HL-60 (cell line): ENCODE data around the gene NCAPG2.

ENCODE experiments used
- DNase-seq, 2 experiments: peaks; one replicate each; pipeline ENCODE4 v3.0.0-alpha.2; 2010 to 2020; ENCODE audit warnings: low read depth in 1 of 2, low spot score in 1 of 2
- H3K27ac ChIP-seq: fragments of 250-450 bp; sonication (Bioruptor Pico); replicated peaks from 2 replicates; pipeline ENCODE4 v1.5.1; 2020; ENCODE audit warnings: mild to moderate bottlenecking, moderate library complexity
- H3K27me3 ChIP-seq: fragments of 250-450 bp; sonication (Bioruptor Pico); 2 replicates; pipeline ENCODE4 v1.5.1; 2021; ENCODE audit warnings: mild to moderate bottlenecking, moderate library complexity; ENCODE audit not compliant: insufficient read depth, poor library complexity, severe bottlenecking
- H3K4me3 ChIP-seq: replicated peaks from 2 replicates; pipeline ENCODE4 v1.5.1; 2011; ENCODE audit warnings: mild to moderate bottlenecking, control low read depth, low read length; ENCODE audit not compliant: insufficient read depth
- GABPA ChIP-seq: IDR thresholded peaks from 2 replicates; pipeline ENCODE4 v1.6.1; 2012; ENCODE audit warnings: low read depth
- POLR2AphosphoS5 ChIP-seq: IDR thresholded peaks from 2 replicates; pipeline ENCODE4 v1.6.1; 2012; ENCODE audit warnings: low read depth
- SPI1 ChIP-seq: IDR thresholded peaks from 2 replicates; pipeline ENCODE4 v1.6.1; 2012; ENCODE audit warnings: low read depth, mild to moderate bottlenecking, borderline replicate concordance
- TF ChIP-seq, protein P1 (sequence below): IDR thresholded peaks from 2 replicates; pipeline ENCODE4 v1.6.1; 2012; ENCODE audit warnings: low read depth; ENCODE audit not compliant: insufficient replicate concordance
- TF ChIP-seq, protein P2 (sequence below): IDR thresholded peaks from one replicate; pipeline ENCODE4 v1.5.1; 2011; ENCODE audit warnings: low read length, control low read depth, inconsistent platforms; ENCODE audit not compliant: insufficient read depth

NCAPG2 gene

GRCh38 chr7:158724658-158725505 lies 20.3 kb upstream of the NCAPG2 start:
- no peak overlapping the region for H3K4me3 ChIP-seq
- no peaks in the 10 kb centered on the region for H3K27me3 ChIP-seq
- no peak for DNase-seq
- TF ChIP-seq SPI1 (no peak), POLR2AphosphoS5 (no peak), GABPA (no peak)
- TF ChIP-seq, protein P1, sequence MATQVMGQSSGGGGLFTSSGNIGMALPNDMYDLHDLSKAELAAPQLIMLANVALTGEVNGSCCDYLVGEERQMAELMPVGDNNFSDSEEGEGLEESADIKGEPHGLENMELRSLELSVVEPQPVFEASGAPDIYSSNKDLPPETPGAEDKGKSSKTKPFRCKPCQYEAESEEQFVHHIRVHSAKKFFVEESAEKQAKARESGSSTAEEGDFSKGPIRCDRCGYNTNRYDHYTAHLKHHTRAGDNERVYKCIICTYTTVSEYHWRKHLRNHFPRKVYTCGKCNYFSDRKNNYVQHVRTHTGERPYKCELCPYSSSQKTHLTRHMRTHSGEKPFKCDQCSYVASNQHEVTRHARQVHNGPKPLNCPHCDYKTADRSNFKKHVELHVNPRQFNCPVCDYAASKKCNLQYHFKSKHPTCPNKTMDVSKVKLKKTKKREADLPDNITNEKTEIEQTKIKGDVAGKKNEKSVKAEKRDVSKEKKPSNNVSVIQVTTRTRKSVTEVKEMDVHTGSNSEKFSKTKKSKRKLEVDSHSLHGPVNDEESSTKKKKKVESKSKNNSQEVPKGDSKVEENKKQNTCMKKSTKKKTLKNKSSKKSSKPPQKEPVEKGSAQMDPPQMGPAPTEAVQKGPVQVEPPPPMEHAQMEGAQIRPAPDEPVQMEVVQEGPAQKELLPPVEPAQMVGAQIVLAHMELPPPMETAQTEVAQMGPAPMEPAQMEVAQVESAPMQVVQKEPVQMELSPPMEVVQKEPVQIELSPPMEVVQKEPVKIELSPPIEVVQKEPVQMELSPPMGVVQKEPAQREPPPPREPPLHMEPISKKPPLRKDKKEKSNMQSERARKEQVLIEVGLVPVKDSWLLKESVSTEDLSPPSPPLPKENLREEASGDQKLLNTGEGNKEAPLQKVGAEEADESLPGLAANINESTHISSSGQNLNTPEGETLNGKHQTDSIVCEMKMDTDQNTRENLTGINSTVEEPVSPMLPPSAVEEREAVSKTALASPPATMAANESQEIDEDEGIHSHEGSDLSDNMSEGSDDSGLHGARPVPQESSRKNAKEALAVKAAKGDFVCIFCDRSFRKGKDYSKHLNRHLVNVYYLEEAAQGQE: no peak
- TF ChIP-seq, protein P2, sequence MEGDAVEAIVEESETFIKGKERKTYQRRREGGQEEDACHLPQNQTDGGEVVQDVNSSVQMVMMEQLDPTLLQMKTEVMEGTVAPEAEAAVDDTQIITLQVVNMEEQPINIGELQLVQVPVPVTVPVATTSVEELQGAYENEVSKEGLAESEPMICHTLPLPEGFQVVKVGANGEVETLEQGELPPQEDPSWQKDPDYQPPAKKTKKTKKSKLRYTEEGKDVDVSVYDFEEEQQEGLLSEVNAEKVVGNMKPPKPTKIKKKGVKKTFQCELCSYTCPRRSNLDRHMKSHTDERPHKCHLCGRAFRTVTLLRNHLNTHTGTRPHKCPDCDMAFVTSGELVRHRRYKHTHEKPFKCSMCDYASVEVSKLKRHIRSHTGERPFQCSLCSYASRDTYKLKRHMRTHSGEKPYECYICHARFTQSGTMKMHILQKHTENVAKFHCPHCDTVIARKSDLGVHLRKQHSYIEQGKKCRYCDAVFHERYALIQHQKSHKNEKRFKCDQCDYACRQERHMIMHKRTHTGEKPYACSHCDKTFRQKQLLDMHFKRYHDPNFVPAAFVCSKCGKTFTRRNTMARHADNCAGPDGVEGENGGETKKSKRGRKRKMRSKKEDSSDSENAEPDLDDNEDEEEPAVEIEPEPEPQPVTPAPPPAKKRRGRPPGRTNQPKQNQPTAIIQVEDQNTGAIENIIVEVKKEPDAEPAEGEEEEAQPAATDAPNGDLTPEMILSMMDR: no peak
- H3K27ac ChIP-seq: no peak overlapping the region

DNA sequence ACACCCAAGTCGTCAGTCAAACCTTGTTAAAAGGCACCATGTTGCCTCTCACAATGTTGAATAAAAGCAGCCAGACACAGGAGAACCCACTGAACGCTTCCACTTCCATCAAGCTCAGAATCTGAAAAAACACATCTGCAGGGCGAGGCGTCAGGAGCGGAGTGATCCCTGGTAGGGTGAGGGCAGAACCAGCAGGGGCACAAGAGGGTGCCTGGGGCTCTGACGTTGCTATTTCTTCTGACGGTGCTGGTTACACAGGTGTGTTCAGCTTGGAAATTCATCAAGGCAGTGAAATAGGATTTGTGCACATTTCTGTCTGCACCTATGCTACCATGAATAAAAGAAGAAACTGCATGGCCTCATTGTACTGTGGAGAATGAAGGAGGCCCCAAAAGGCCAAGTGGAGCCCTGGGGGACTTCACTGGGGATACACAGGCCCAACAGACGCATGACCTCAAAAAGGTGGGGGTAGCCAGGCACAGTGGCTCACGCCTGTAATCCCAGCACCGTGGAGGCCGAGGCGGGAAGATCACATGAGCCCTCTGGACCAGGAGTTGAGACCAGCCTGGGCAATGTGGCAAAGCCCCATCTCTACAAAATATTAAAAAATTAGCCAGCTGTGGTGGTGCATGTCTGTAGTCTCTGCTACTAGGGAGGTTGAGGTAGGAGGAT lies 19.2 kb upstream of the NCAPG2 start:
- TF ChIP-seq, protein P1: no peak
- TF ChIP-seq GABPA (no peak), SPI1 (no peak), POLR2AphosphoS5 (no peak)
- TF ChIP-seq, protein P2: no peak
- H3K4me3 ChIP-seq: no peak overlapping the region
- DNase-seq: no peak
- H3K27me3 ChIP-seq: no peaks in the 10 kb centered on the region
- H3K27ac ChIP-seq: no peak overlapping the region

- H3K4me3 ChIP-seq: no peak overlapping the region
- H3K27me3 ChIP-seq: no peaks in the 10 kb centered on the region
- no peak overlapping the region for H3K27ac ChIP-seq
- no peak for DNase-seq
- TF ChIP-seq, protein P1: no peak
- no peak for TF ChIP-seq GABPA
- no peak for TF ChIP-seq POLR2AphosphoS5
- TF ChIP-seq, protein P2: no peak
- TF ChIP-seq SPI1: no peak
Measured at GRCh38 chr7:158723266-158723665, 18.7 kb upstream of the NCAPG2 start.
